OCI-LY1 (cell line): ENCODE results near the gene ZMYND10.

ENCODE experiments used
- H2AFZ ChIP-seq: fragments of 200-600 bp; sonication (generic), shearing (Covaris generic); 2 replicates; pipeline ENCODE4 v1.6.0; 2014; ENCODE audit warnings: antibody characterized with exemption, mild to moderate bottlenecking, low read length
- H3F3A ChIP-seq: fragments of 200-600 bp; sonication (generic), shearing (Covaris generic); 2 replicates; pipeline ENCODE4 v1.6.0; 2014; ENCODE audit warnings: mild to moderate bottlenecking, antibody characterized with exemption, low read length, moderate library complexity; ENCODE audit not compliant: insufficient read depth
- H3K27ac ChIP-seq: fragments of 200-600 bp; sonication (generic); 2 replicates; pipeline ENCODE4 v1.5.1; 2014; ENCODE audit warnings: low read length, mixed run types, mild to moderate bottlenecking, low read depth; ENCODE audit not compliant: poor library complexity, severe bottlenecking
- H3K27me3 ChIP-seq: fragments of 200-600 bp; sonication (generic); 2 replicates; pipeline ENCODE4 v1.6.0; 2014; ENCODE audit warnings: antibody characterized with exemption, mild to moderate bottlenecking, low read length, moderate library complexity; ENCODE audit not compliant: insufficient read depth
- H3K36me3 ChIP-seq: fragments of 200-600 bp; sonication (generic); 2 replicates; pipeline ENCODE4 v1.6.1; 2014; ENCODE audit warnings: mild to moderate bottlenecking, antibody characterized with exemption, low read length, moderate library complexity, mixed read lengths; ENCODE audit not compliant: insufficient read depth
- H3K4me1 ChIP-seq: fragments of 200-600 bp; sonication (generic); 2 replicates; pipeline ENCODE4 v1.5.1; 2014; ENCODE audit warnings: mild to moderate bottlenecking, low read length, moderate library complexity; ENCODE audit not compliant: insufficient read depth, severe bottlenecking
- H3K4me2 ChIP-seq: fragments of 200-600 bp; sonication (generic), shearing (Covaris generic); 2 replicates; pipeline ENCODE4 v1.6.1; 2014; ENCODE audit warnings: low read length
- H3K4me3 ChIP-seq: fragments of 200-600 bp; sonication (generic); 2 replicates; pipeline ENCODE4 v1.5.1; 2014; ENCODE audit warnings: low read length, low read depth, mild to moderate bottlenecking, mixed read lengths; ENCODE audit not compliant: poor library complexity, severe bottlenecking
- H3K79me2 ChIP-seq: fragments of 200-600 bp; shearing (Covaris generic); 2 replicates; pipeline ENCODE4 v1.6.1; 2016; ENCODE audit warnings: mixed run types, low read length, mixed read lengths; ENCODE audit not compliant: insufficient read depth
- H3K9ac ChIP-seq: fragments of 200-600 bp; sonication (generic), shearing (Covaris generic); 2 replicates; pipeline ENCODE4 v1.6.1; 2014; ENCODE audit warnings: mild to moderate bottlenecking, low read length, mixed read lengths
- H3K9me2 ChIP-seq: fragments of 200-600 bp; sonication (generic), shearing (Covaris generic); 2 replicates; pipeline ENCODE4 v1.6.1; 2014; ENCODE audit warnings: low read depth, mild to moderate bottlenecking, low read length, mixed read lengths
- H3K9me3 ChIP-seq: fragments of 200-600 bp; shearing (Covaris generic); 2 replicates; pipeline ENCODE4 v1.6.1; 2014; ENCODE audit warnings: low read length, mixed read lengths
- H4K20me1 ChIP-seq: fragments of 200-600 bp; sonication (generic), shearing (Covaris generic); 2 replicates; pipeline ENCODE4 v1.6.0; 2016; ENCODE audit warnings: mild to moderate bottlenecking, low read length; ENCODE audit not compliant: insufficient read depth
- CTCF ChIP-seq: fragments of 200-600 bp; sonication (generic), shearing (Covaris generic); IDR thresholded peaks from 2 replicates; pipeline ENCODE4 v1.5.1; 2017; ENCODE audit warnings: mild to moderate bottlenecking, antibody characterized with exemption, low read length, moderate library complexity, mixed read lengths
- EZH2 ChIP-seq: fragments of 200-600 bp; sonication (generic), shearing (Covaris generic); IDR thresholded peaks from 2 replicates; pipeline ENCODE4 v1.8.0; 2017; ENCODE audit warnings: borderline replicate concordance, mixed run types, mild to moderate bottlenecking, antibody characterized with exemption, low read length, moderate library complexity, mixed read lengths

ZMYND10 gene

DNA sequence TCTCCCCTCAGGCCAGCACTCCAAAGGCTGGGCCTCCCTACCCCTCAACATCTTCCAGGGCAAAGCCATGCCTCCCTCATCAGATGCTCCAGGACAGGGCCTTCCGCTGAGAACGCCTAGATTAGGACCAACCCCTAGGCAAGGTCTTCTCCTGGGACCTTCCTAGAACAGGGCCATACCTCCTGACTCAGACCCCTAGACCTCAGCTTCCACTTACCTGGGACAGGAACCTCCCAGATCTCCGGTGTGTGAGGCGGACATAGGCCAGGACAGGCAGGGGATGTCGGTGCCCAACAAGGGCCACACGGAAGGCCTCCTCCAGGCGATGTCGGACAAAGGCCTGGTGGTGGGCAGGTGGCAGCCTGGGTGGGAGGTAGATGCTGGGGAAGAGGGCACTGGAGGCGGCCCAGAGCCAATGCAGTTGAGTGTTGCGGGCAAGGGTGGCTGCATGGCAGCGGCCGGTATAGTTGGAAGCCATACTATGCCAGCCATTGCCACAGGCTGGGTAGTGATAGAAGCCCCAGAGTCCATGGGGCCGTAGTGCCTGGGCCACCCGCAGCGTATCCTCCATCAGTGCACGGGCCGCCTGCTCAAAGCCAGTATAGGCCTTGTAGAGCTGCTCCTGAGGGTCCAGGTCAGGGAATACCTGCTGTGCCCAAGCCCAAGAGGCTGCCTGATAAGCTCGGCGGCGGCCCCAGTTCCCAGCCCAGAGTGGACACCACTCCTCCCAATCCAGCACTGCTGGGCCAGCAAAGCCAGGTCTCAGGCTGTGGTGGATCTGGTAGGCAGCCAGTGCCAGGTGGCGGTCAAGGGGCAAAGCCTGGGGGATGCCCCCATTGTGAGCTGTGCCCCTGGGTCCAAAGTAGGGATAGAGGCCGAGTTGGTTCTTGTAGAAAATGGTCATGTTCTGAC, 50.8 kb downstream of the ZMYND10 start:
- H4K20me1 ChIP-seq = no peaks in the 10 kb centered on the region
- H3K79me2 ChIP-seq = peaks cover 10% of the 10 kb centered on the region
- no peaks in the 10 kb centered on the region for H3F3A ChIP-seq
- no peak overlapping the region for H3K9ac ChIP-seq
- H2AFZ ChIP-seq = no peak overlapping the region
- H3K4me1 ChIP-seq = peaks cover 29% of the 10 kb centered on the region
- no peak overlapping the region for H3K4me2 ChIP-seq
- no peaks in the 10 kb centered on the region for H3K9me3 ChIP-seq
- H3K27ac ChIP-seq = no peak overlapping the region
- H3K27me3 ChIP-seq = no peaks in the 10 kb centered on the region
- TF ChIP-seq CTCF = no peak
- TF ChIP-seq EZH2 = no peak
- no peaks in the 10 kb centered on the region for H3K9me2 ChIP-seq
- peaks cover 10% of the 10 kb centered on the region for H3K36me3 ChIP-seq
- no peak overlapping the region for H3K4me3 ChIP-seq

- H3K27ac ChIP-seq = no peak overlapping the region
- no peak overlapping the region for H2AFZ ChIP-seq
- peaks cover 28% of the 10 kb centered on the region for H3K4me1 ChIP-seq
- no peaks in the 10 kb centered on the region for H3K27me3 ChIP-seq
- H3K4me3 ChIP-seq = no peak overlapping the region
- H3K9ac ChIP-seq = no peak overlapping the region
- no peaks in the 10 kb centered on the region for H4K20me1 ChIP-seq
- no peaks in the 10 kb centered on the region for H3K9me2 ChIP-seq
- H3K79me2 ChIP-seq = peaks cover 10% of the 10 kb centered on the region
- no peak overlapping the region for H3K4me2 ChIP-seq
- no peaks in the 10 kb centered on the region for H3K9me3 ChIP-seq
- H3K36me3 ChIP-seq = peaks cover 17% of the 10 kb centered on the region
- no peaks in the 10 kb centered on the region for H3F3A ChIP-seq
- no peak for TF ChIP-seq EZH2
- no peak for TF ChIP-seq CTCF
Measured at GRCh38 chr3:50294089-50294488, 51.4 kb downstream of the ZMYND10 start.

GRCh38 chr3:50293079-50293801, 52.3 kb downstream of the ZMYND10 start:
- Histone ChIP-seq H3K79me2 (peaks cover 10% of the 10 kb centered on the region), H2AFZ (no peak overlapping the region), H4K20me1 (no peaks in the 10 kb centered on the region), H3K4me1 (peaks cover 22% of the 10 kb centered on the region), H3K9me2 (no peaks in the 10 kb centered on the region), H3K27me3 (no peaks in the 10 kb centered on the region), H3K9me3 (no peaks in the 10 kb centered on the region), H3K36me3 (peaks cover 25% of the 10 kb centered on the region), H3K4me2 (peak overlapping the region; percentile 83), H3K9ac (peak overlapping the region; percentile 81), H3K4me3 (peak overlapping the region; percentile 99), H3F3A (no peaks in the 10 kb centered on the region), H3K27ac (peak overlapping the region; percentile 50)
- TF ChIP-seq EZH2 (no peak), CTCF (no peak)
